Measurements from ENCODE around the gene OR4C12. TPM values are rescaled to one million over a fixed set of nuclear protein-coding genes. Genes with fewer than 3 reads are reported as not detected.
"Not testable (repeated sequence)": the region's sequence is repeated elsewhere in the genome, so short reads cannot be mapped to it uniquely, and the experiment has no call there.

OR4C12 gene
- total RNA-seq (2021): not detected in 2 replicates
- long read RNA-seq: 0 reads

GRCh38 chr11:49982435-49982834, at the start of gene OR4C12:
TSS of gene OR4C12 (minus strand) at chr11:49982535. CDS start at chr11:49982501, 34 bp downstream.
- not testable (repeated sequence) for H3K4me2 ChIP-seq (ENCODE audit: insufficient read depth, insufficient read length, low read length); H4K8ac ChIP-seq (replicated peaks; ENCODE audit: insufficient read length, low read depth, low read length); H3K27me3 Mint-ChIP-seq (ENCODE audit: low read depth); H3K23me2 ChIP-seq (ENCODE audit: insufficient read length, low read depth, low read length, poor library complexity, severe bottlenecking); H3K27me3 ChIP-seq (ENCODE audit: insufficient read depth, low read length); DNase-seq; H3K18ac ChIP-seq (ENCODE audit: insufficient read length, low read depth, low read length); H2BK20ac ChIP-seq (ENCODE audit: low read depth, low read length, poor library complexity, severe bottlenecking); H3K27ac Mint-ChIP-seq; H4K20me1 ChIP-seq (ENCODE audit: control insufficient read depth, insufficient read depth, insufficient read length); H3K14ac ChIP-seq (ENCODE audit: insufficient read depth, low read length); H3K79me2 ChIP-seq (ENCODE audit: insufficient read depth, low read length); H2BK5ac ChIP-seq (ENCODE audit: insufficient read length, low read length); H3K4me1 Mint-ChIP-seq; H4K91ac ChIP-seq (ENCODE audit: insufficient read length, low read depth, low read length); H2BK120ac ChIP-seq (ENCODE audit: low read depth, low read length, poor library complexity, severe bottlenecking); H2AK5ac ChIP-seq (ENCODE audit: insufficient read length, low read length); H3K27ac ChIP-seq (ENCODE audit: insufficient read length, low read depth, low read length); H3K4me1 ChIP-seq (ENCODE audit: insufficient read depth, low read length); H3K79me1 ChIP-seq (ENCODE audit: insufficient read depth, low read depth, low read length, poor library complexity, severe bottlenecking); H2BK12ac ChIP-seq (ENCODE audit: insufficient read length, low read depth, low read length); H3K4me3 Mint-ChIP-seq; H4K5ac ChIP-seq (ENCODE audit: insufficient read length, low read depth, low read length); H3K4ac ChIP-seq (ENCODE audit: low read depth, low read length); H3T11ph ChIP-seq (ENCODE audit: low read length); H3K23ac ChIP-seq (ENCODE audit: insufficient read length, low read depth, low read length); H2AFZ ChIP-seq (ENCODE audit: low read length); H3K9ac ChIP-seq (ENCODE audit: extremely low read depth, insufficient read length, low read length); H2BK15ac ChIP-seq (ENCODE audit: low read depth, low read length); H3K56ac ChIP-seq (ENCODE audit: insufficient read length, low read depth, low read length)
- Mint-ChIP-seq H3K9me3 (peaks cover 81 to 85% of the 10 kb centered on the region in 2 experiments), H3K36me3 (ENCODE audit: insufficient read depth in 1 of 3, low read depth in 3 of 3) (peaks cover 0 to 19% (median 9%) of the 10 kb centered on the region in 3 experiments; a peak in 4 of 7 replicates)
- no CpG with 5 or more reads among the region's 1 CpG for WGBS (ENCODE audit: extremely low coverage, insufficient read length, low lambda C conversion rate)
- peaks cover 68% of the 10 kb centered on the region for H3K9me3 ChIP-seq (ENCODE audit: control insufficient read depth, low read depth, low read length)

Measured in H9 (cell line).